HepG2 (cell line): ENCODE results near the gene AMOTL2. TPM values are rescaled to one million over a fixed set of nuclear protein-coding genes. Genes with fewer than 3 reads are reported as not detected.
A peak's percentile ranks its signal among the peaks of the same experiment; 100 is the strongest.

Source experiments
- CENPT ChIP-seq: sonication (generic); formaldehyde crosslinking; IDR thresholded peaks from 2 replicates; pipeline ENCODE4 v1.8.0; 2022; ENCODE audit warnings: low read depth, mild to moderate bottlenecking, moderate library complexity, missing genetic modification reagents
- EED ChIP-seq: sonication (generic); formaldehyde crosslinking; IDR thresholded peaks from 2 replicates; pipeline ENCODE4 v1.5.0; 2020; ENCODE audit warnings: mild to moderate bottlenecking, missing genetic modification reagents
- FOXK1 ChIP-seq: sonication (generic); formaldehyde crosslinking; IDR thresholded peaks from 2 replicates; pipeline ENCODE4 v1.4.0; 2020; ENCODE audit warnings: low read depth, missing genetic modification reagents, borderline replicate concordance
- HMGXB3 ChIP-seq: sonication (generic); formaldehyde crosslinking; IDR thresholded peaks from 2 replicates; pipeline ENCODE4 v1.4.0; 2020; ENCODE audit warnings: missing genetic modification reagents, borderline replicate concordance
- MATR3 ChIP-seq: sonication (generic); formaldehyde crosslinking; IDR thresholded peaks from 2 replicates; pipeline ENCODE4 v1.4.0; 2020; ENCODE audit warnings: missing genetic modification reagents
- SIN3B ChIP-seq: fragments of 150-350 bp; IDR thresholded peaks from 2 replicates; pipeline ENCODE4 v1.6.1; 2014; ENCODE audit warnings: low read length
- THAP9 ChIP-seq: sonication (generic); formaldehyde crosslinking; IDR thresholded peaks from 2 replicates; pipeline ENCODE4; 2020; ENCODE audit warnings: missing genetic modification reagents, mild to moderate bottlenecking, borderline replicate concordance
- U2AF1 ChIP-seq: fragments of 200-400 bp; formaldehyde crosslinking; optimal IDR thresholded peaks from 2 replicates; pipeline ENCODE3; 2017; ENCODE audit warnings: mild to moderate bottlenecking, low read depth, low read length
- ZBTB43 ChIP-seq: sonication (generic); formaldehyde crosslinking; conservative IDR thresholded peaks from 2 replicates; pipeline ENCODE4 v1.4.0; 2020; ENCODE audit warnings: missing genetic modification reagents
- ZNF207 ChIP-seq: fragments of 450-650 bp; IDR thresholded peaks from 2 replicates; pipeline ENCODE4 v1.6.1; 2016; ENCODE audit warnings: antibody characterized with exemption, borderline replicate concordance
- ZNF280B ChIP-seq: sonication (generic); formaldehyde crosslinking; IDR thresholded peaks from 2 replicates; pipeline ENCODE4 v1.5.0; 2020; ENCODE audit warnings: missing genetic modification reagents, mild to moderate bottlenecking, borderline replicate concordance
- ZNF800 ChIP-seq: sonication (generic); formaldehyde crosslinking; IDR thresholded peaks from 2 replicates; pipeline ENCODE4 v1.4.0; 2020; ENCODE audit warnings: missing genetic modification reagents
- ZZZ3 ChIP-seq: sonication (generic); formaldehyde crosslinking; IDR thresholded peaks from 2 replicates; pipeline ENCODE4 v1.4.0; 2020; ENCODE audit warnings: missing genetic modification reagents, mild to moderate bottlenecking, borderline replicate concordance
- polyA plus RNA-seq, 8 experiments: library from polyadenylated mRNA; depleted of rRNA in 3 of 8; stranded (reverse) in 7 of 8; unstranded in 1 of 8; fragments of >200 nt; fragmentation: Illumina TruSeq in 4 of 8; extraction: Trizol in 4 of 8; gene quantifications; 2 replicates each; pipeline versions ENCODE4 v1.2.1 to v1.2.3, GENCODE V29; 2011 to 2016; ENCODE audit warnings: low read depth in 4 of 8, missing spikeins in 1 of 8, mixed read lengths in 1 of 8; ENCODE audit not compliant: insufficient read depth in 1 of 8
- total RNA-seq, 5 experiments: library from RNA; depleted of rRNA; stranded (reverse); fragments of >200 nt; fragmentation: Illumina TruSeq; extraction: Trizol; gene quantifications; 2 replicates each; pipeline ENCODE4 v1.2.3, GENCODE V29; 2016; ENCODE audit warnings: low read depth in 1 of 5

Gene AMOTL2
- total and polyA plus RNA-seq, 2 of the 13 experiments (the other 11 are each of a cell fraction or from before 2014, with no cell fraction given): 17.3 to 18.5 TPM

GRCh38 chr3:134419214-134419959 lies 45.1 kb upstream of the AMOTL2 start (continued):
- TF ChIP-seq ZNF800 (CRISPR knock-in tag): no peak
- no peak for TF ChIP-seq ZNF207
- no peak for TF ChIP-seq ZNF280B (CRISPR knock-in tag)
- TF ChIP-seq HMGXB3 (CRISPR knock-in tag): no peak
- peak; percentile 41; the same call in 1 of the 2 replicates for TF ChIP-seq FOXK1 (CRISPR knock-in tag)
- no peak for TF ChIP-seq EED (CRISPR knock-in tag)
- TF ChIP-seq MATR3 (CRISPR knock-in tag): no peak
- no peak for TF ChIP-seq CENPT (CRISPR knock-in tag)
- no peak for TF ChIP-seq U2AF1
- no peak for TF ChIP-seq ZZZ3 (CRISPR knock-in tag)
- TF ChIP-seq THAP9: no peak
- TF ChIP-seq ZBTB43 (CRISPR knock-in tag): no peak
- no peak for TF ChIP-seq SIN3B
